PC-3 (cell line): ENCODE data around the gene CPT2. TPM values are rescaled to one million over a fixed set of nuclear protein-coding genes. Genes with fewer than 3 reads are reported as not detected.

ENCODE experiments used
- ATAC-seq: fragments of 200-7000 bp; cut with Tn5 transposase; 2 replicates; pipeline ENCODE4 v1.9.1; 2020; ENCODE audit warnings: mild to moderate bottlenecking, moderate library complexity
- BruUV-seq: library from RNA; stranded (reverse); fragments of 400-500 nt; replicated peaks from 2 replicates; lab custom pipeline; 2021; lab: Mats Ljungman, UMichigan
- CTCF ChIA-PET: fragments of 300-600 bp; sonication (Branson Sonifier 250); formaldehyde crosslinking; loops from one replicate; lab custom pipeline; 2022; ENCODE audit warnings: antibody characterized with exemption; lab: Charles Lee
- POLR2A ChIA-PET: fragments of 300-600 bp; sonication (Branson Sonifier 250); formaldehyde crosslinking; loops from one replicate; lab custom pipeline; 2022; ENCODE audit warnings: antibody characterized with exemption; ENCODE audit not compliant: unreplicated experiment; lab: Charles Lee
- DNase-seq: peaks from one replicate; pipeline ENCODE4 v3.0.0-alpha.2; 2015
- H2AFZ ChIP-seq: fragments of 300-600 bp; sonication (generic); 2 replicates; pipeline ENCODE4 v1.6.0; 2016; ENCODE audit warnings: antibody characterized with exemption, low read length
- H3F3A ChIP-seq: fragments of 300-600 bp; sonication (generic); one replicate; pipeline ENCODE4 v1.6.0; 2017; ENCODE audit warnings: antibody characterized with exemption, low read length, control low read depth, mild to moderate bottlenecking; ENCODE audit not compliant: unreplicated experiment
- H3K27ac ChIP-seq: fragments of 300-600 bp; sonication (generic); 2 replicates; pipeline ENCODE4 v1.5.1; 2016; ENCODE audit warnings: mild to moderate bottlenecking, low read length
- H3K27me3 ChIP-seq: fragments of 300-600 bp; sonication (generic); 2 replicates; pipeline ENCODE4 v1.6.1; 2016; ENCODE audit warnings: low read length, mixed read lengths
- H3K36me3 ChIP-seq: fragments of 300-600 bp; sonication (generic); 2 replicates; pipeline ENCODE4 v1.6.1; 2016; ENCODE audit warnings: low read depth, mixed run types, low read length, mixed read lengths
- H3K4me1 ChIP-seq: fragments of 300-600 bp; sonication (generic); 2 replicates; pipeline ENCODE4 v1.5.1; 2016; ENCODE audit warnings: low read length; ENCODE audit not compliant: insufficient read depth
- H3K4me2 ChIP-seq: fragments of 300-600 bp; sonication (generic); 2 replicates; pipeline ENCODE4 v1.6.0; 2016; ENCODE audit warnings: low read length
- H3K4me3 ChIP-seq: fragments of 300-600 bp; sonication (generic); 2 replicates; pipeline ENCODE4 v1.5.1; 2016; ENCODE audit warnings: mild to moderate bottlenecking, low read length, mixed read lengths
- H3K79me2 ChIP-seq: fragments of 300-600 bp; sonication (generic); 2 replicates; pipeline ENCODE4 v1.6.1; 2017; ENCODE audit warnings: low read length, mixed read lengths
- H3K9ac ChIP-seq: fragments of 300-600 bp; sonication (generic); 2 replicates; pipeline ENCODE4 v1.6.0; 2016; ENCODE audit warnings: mild to moderate bottlenecking, low read length
- H3K9me2 ChIP-seq: fragments of 300-600 bp; sonication (generic); replicated peaks from 2 replicates; pipeline ENCODE4 v1.6.1; 2016; ENCODE audit warnings: mixed run types, low read length, mixed read lengths
- H3K9me3 ChIP-seq: fragments of 300-600 bp; sonication (generic); 2 replicates; pipeline ENCODE4 v1.6.1; 2016; ENCODE audit warnings: low read length, mixed read lengths
- H4K20me1 ChIP-seq: fragments of 300-600 bp; sonication (generic); 2 replicates; pipeline ENCODE4 v1.6.1; 2016; ENCODE audit warnings: low read length, mixed read lengths
- CTCF ChIP-seq: fragments of 300-600 bp; sonication (generic); conservative IDR thresholded peaks from 2 replicates; pipeline ENCODE4 v1.5.1; 2017; ENCODE audit warnings: antibody characterized with exemption, low read depth, mild to moderate bottlenecking, low read length
- EZH2 ChIP-seq: fragments of 300-600 bp; sonication (generic); IDR thresholded peaks from one replicate; pipeline ENCODE4 v1.6.1; 2017; ENCODE audit warnings: antibody characterized with exemption, mild to moderate bottlenecking, low read length; ENCODE audit not compliant: unreplicated experiment
- EZH2phosphoT487 ChIP-seq: fragments of 300-600 bp; sonication (generic); IDR thresholded peaks from 2 replicates; pipeline ENCODE4 v1.6.1; 2018; ENCODE audit warnings: mild to moderate bottlenecking, antibody characterized with exemption, low read length, borderline replicate concordance
- intact Hi-C: fragments of 100-400 bp; cut with micrococcal nuclease; formaldehyde crosslinking; loops from 2 replicates; pipeline ENCODE4 v1.9.0; 2023
- total RNA-seq: library from RNA; depleted of rRNA; stranded (reverse); fragments of >200 nt; gene quantifications from 2 replicates; pipeline ENCODE4 v1.2.3, GENCODE V29; 2014

The CPT2 gene
- total RNA-seq, 1 experiment from 2014 or later: 27.1 TPM

GRCh38 chr1:53166912-53167311 is 29.7 kb upstream of the CPT2 start:
- Histone ChIP-seq H2AFZ (no peak overlapping the region), H3K27ac (no peak overlapping the region), H3K9ac (no peak overlapping the region), H3K27me3 (no peaks in the 10 kb centered on the region), H3K79me2 (no peaks in the 10 kb centered on the region), H3F3A (no peaks in the 10 kb centered on the region), H3K9me3 (no peaks in the 10 kb centered on the region), H3K4me3 (no peak overlapping the region), H4K20me1 (no peaks in the 10 kb centered on the region), H3K4me2 (no peak overlapping the region), H3K9me2 (no peaks in the 10 kb centered on the region), H3K36me3 (no peaks in the 10 kb centered on the region), H3K4me1 (no peaks in the 10 kb centered on the region)
- CTCF ChIA-PET: no interaction called here
- BruUV-seq: no TSS peak
- TF ChIP-seq CTCF: no peak
- TF ChIP-seq EZH2: no peak
- no peak for TF ChIP-seq EZH2phosphoT487
- POLR2A ChIA-PET: no interaction called here
- no peak for DNase-seq
- no peak for ATAC-seq
- intact Hi-C loops: no loop called here

- Histone ChIP-seq H3K79me2 (no peaks in the 10 kb centered on the region), H2AFZ (peak overlapping the region; percentile 70), H3F3A (no peaks in the 10 kb centered on the region), H3K4me2 (0 out of 2 replicates have a peak overlapping the region, but pooled peaks have one; percentile 26), H3K27me3 (no peaks in the 10 kb centered on the region), H3K9ac (no peak overlapping the region), H4K20me1 (no peaks in the 10 kb centered on the region), H3K4me1 (peaks cover 31% of the 10 kb centered on the region), H3K4me3 (no peak overlapping the region), H3K9me3 (no peaks in the 10 kb centered on the region), H3K9me2 (no peaks in the 10 kb centered on the region), H3K36me3 (no peaks in the 10 kb centered on the region), H3K27ac (no peak overlapping the region)
- no peak for TF ChIP-seq EZH2
- peak; percentile 51; the same call in 1 of the 2 replicates for TF ChIP-seq CTCF
- no peak for TF ChIP-seq EZH2phosphoT487
- ChIA-PET CTCF (interaction anchor here (0.7 kb wide), 1 partner anchor 339 kb away, joined by 3 read pairs; no protein-coding TSS in a partner anchor), POLR2A (no interaction called here)
- BruUV-seq: no TSS peak
- intact Hi-C loops: loop anchor here (10.0 kb wide), 1 partner anchor 1118 kb away; the partner anchor contains the start of genes BTF3L4 and TXNDC12
- ATAC-seq: peak; percentile 35
- peak; percentile 52 for DNase-seq
Observed at GRCh38 chr1:53172426-53173128, 24.0 kb upstream of the CPT2 start.
